GM23338 (cell line): ENCODE results near the gene MS4A7. TPM values are rescaled to one million over a fixed set of nuclear protein-coding genes. Genes with fewer than 3 reads are reported as not detected.

ENCODE experiments used
- ATAC-seq: fragments of 200-7000 bp; cut with Tn5 transposase; 3 replicates; pipeline ENCODE4 v1.9.1; 2020
- DNase-seq: peaks from one replicate; pipeline ENCODE4 v3.0.0-alpha.2; 2015; ENCODE audit warnings: low spot score
- H2AFZ ChIP-seq: fragments of 200-600 bp; sonication (generic); 2 replicates; pipeline ENCODE4 v1.8.0; 2016; ENCODE audit warnings: antibody characterized with exemption, mild to moderate bottlenecking, moderate library complexity
- H3F3A ChIP-seq: fragments of 200-600 bp; sonication (generic); replicated peaks from 2 replicates; pipeline ENCODE4 v1.8.0; 2017; ENCODE audit warnings: antibody characterized with exemption, mixed run types, low read depth
- H3K27ac ChIP-seq: fragments of 200-600 bp; sonication (generic); 2 replicates; pipeline ENCODE4 v1.6.1; 2016; ENCODE audit warnings: low read depth
- H3K27me3 ChIP-seq: fragments of 200-600 bp; sonication (generic); 2 replicates; pipeline ENCODE4 v1.8.0; 2016; ENCODE audit warnings: mild to moderate bottlenecking, mixed run types, moderate library complexity; ENCODE audit not compliant: insufficient read depth
- H3K36me3 ChIP-seq: fragments of 200-600 bp; sonication (generic); 2 replicates; pipeline ENCODE4 v1.8.0; 2016; ENCODE audit warnings: mild to moderate bottlenecking; ENCODE audit not compliant: insufficient read depth
- H3K4me1 ChIP-seq: fragments of 200-600 bp; sonication (generic); 2 replicates; pipeline ENCODE4 v1.8.0; 2016; ENCODE audit warnings: mild to moderate bottlenecking, moderate library complexity; ENCODE audit not compliant: insufficient read depth
- H3K4me2 ChIP-seq: fragments of 200-600 bp; sonication (generic); 2 replicates; pipeline ENCODE4 v1.7.1; 2017; ENCODE audit warnings: mixed run types
- H3K4me3 ChIP-seq: fragments of 200-600 bp; sonication (generic); 2 replicates; pipeline ENCODE4 v1.6.1; 2016; ENCODE audit warnings: mixed run types
- H3K79me2 ChIP-seq: fragments of 200-600 bp; sonication (generic); replicated peaks from 2 replicates; pipeline ENCODE4 v1.8.0; 2017; ENCODE audit warnings: mild to moderate bottlenecking; ENCODE audit not compliant: insufficient read depth
- H3K9me2 ChIP-seq: fragments of 200-600 bp; sonication (generic); 2 replicates; pipeline ENCODE4 v1.8.0; 2017; ENCODE audit not compliant: insufficient read depth
- H4K20me1 ChIP-seq: fragments of 200-600 bp; sonication (generic); replicated peaks from 2 replicates; pipeline ENCODE4 v1.8.0; 2017; ENCODE audit warnings: mild to moderate bottlenecking; ENCODE audit not compliant: insufficient read depth
- H3K27ac Mint-ChIP-seq: 2 replicates; pipeline ENCODE4 v1.8.0; 2020; ENCODE audit warnings: inconsistent platforms, mild to moderate bottlenecking, moderate library complexity, mixed read lengths
- H3K27me3 Mint-ChIP-seq: 3 replicates; pipeline ENCODE4 v1.8.0; 2022; ENCODE audit warnings: low read depth, mild to moderate bottlenecking, moderate library complexity, mixed read lengths, inconsistent platforms; ENCODE audit not compliant: insufficient read depth, poor library complexity
- H3K36me3 Mint-ChIP-seq: 3 replicates; pipeline ENCODE4 v1.8.0; 2021; ENCODE audit warnings: low read depth, mild to moderate bottlenecking, inconsistent platforms, moderate library complexity, mixed read lengths
- H3K4me1 Mint-ChIP-seq: 3 replicates; pipeline ENCODE4 v1.8.0; 2020; ENCODE audit warnings: mild to moderate bottlenecking, inconsistent platforms, mixed read lengths
- H3K4me3 Mint-ChIP-seq: 3 replicates; pipeline ENCODE4 v1.8.0; 2021; ENCODE audit warnings: moderate library complexity, mild to moderate bottlenecking, inconsistent platforms, mixed read lengths
- H3K9me3 Mint-ChIP-seq: 3 replicates; pipeline ENCODE4 v1.8.0; 2020; ENCODE audit warnings: moderate library complexity, mild to moderate bottlenecking, inconsistent platforms, mixed read lengths
- EZH2 ChIP-seq: fragments of 200-600 bp; sonication (generic); IDR thresholded peaks from one replicate; pipeline ENCODE4 v1.8.0; 2017; ENCODE audit warnings: antibody characterized with exemption, mild to moderate bottlenecking, low read depth; ENCODE audit not compliant: unreplicated experiment
- EZH2phosphoT487 ChIP-seq: fragments of 200-600 bp; sonication (generic); IDR thresholded peaks from one replicate; pipeline ENCODE4 v1.8.1; 2018; ENCODE audit warnings: antibody characterized with exemption; ENCODE audit not compliant: unreplicated experiment
- NANOG ChIP-seq: IDR thresholded peaks from 2 replicates; pipeline ENCODE4 v1.6.1; 2016; ENCODE audit warnings: antibody characterized with exemption, borderline replicate concordance
- REST ChIP-seq: IDR thresholded peaks from one replicate; pipeline ENCODE4 v1.6.1; 2018; ENCODE audit warnings: antibody characterized with exemption; ENCODE audit not compliant: unreplicated experiment
- STAT1 ChIP-seq: IDR thresholded peaks from one replicate; pipeline ENCODE4 v1.6.1; 2016; ENCODE audit warnings: antibody characterized with exemption; ENCODE audit not compliant: unreplicated experiment
- ZNF331 ChIP-seq: fragments of 250-450 bp; sonication (Bioruptor Pico); IDR thresholded peaks from 2 replicates; pipeline ENCODE4 v1.5.0; 2020; ENCODE audit warnings: low read depth, mild to moderate bottlenecking, moderate library complexity
- ZNF462 ChIP-seq: fragments of 250-450 bp; sonication (Bioruptor Pico); IDR thresholded peaks from 2 replicates; pipeline ENCODE4 v1.5.0; 2020; ENCODE audit warnings: mild to moderate bottlenecking, moderate library complexity
- polyA plus RNA-seq: library from polyadenylated mRNA; unstranded; fragments of >200 nt; fragmentation: Nextera tagmentation; extraction: Ambion mirVana; gene quantifications from 2 replicates; pipeline ENCODE4 v1.2.1, GENCODE V29; 2016
- total RNA-seq: library from RNA; depleted of rRNA; stranded (reverse); fragments of >200 nt; shearing (Covaris generic); gene quantifications from 2 replicates; pipeline ENCODE4 v1.2.3, GENCODE V29; 2014
- TF ChIP-seq, protein P1 (sequence below), 2 experiments: fragments of 200-600 bp in 1 of 2; sonication (generic) in 1 of 2; conservative IDR thresholded peaks; 2 replicates each; pipeline versions ENCODE4 v1.5.1 to v1.6.1; 2016 to 2017; ENCODE audit warnings: antibody characterized with exemption in 2 of 2, low read depth in 2 of 2, mild to moderate bottlenecking in 2 of 2, moderate library complexity in 1 of 2

The MS4A7 gene
- total and polyA plus RNA-seq, 2 experiments from 2014 or later, result 0.07 TPM; not detected in 1

GRCh38 chr11:60389279-60389910 lies 11.1 kb downstream of the MS4A7 start:
- no peaks in the 10 kb centered on the region for H3K4me1 ChIP-seq
- no peak overlapping the region for H3K4me2 ChIP-seq
- H3K79me2 ChIP-seq, result no peaks in the 10 kb centered on the region
- H3K4me3 ChIP-seq, result no peak overlapping the region
- TF ChIP-seq EZH2, result no peak
- no peak for TF ChIP-seq EZH2phosphoT487
- TF ChIP-seq REST, result no peak
- H2AFZ ChIP-seq, result no peak overlapping the region
- DNase-seq (no peak), ATAC-seq (no peak)
- H3K27me3 ChIP-seq, result no peaks in the 10 kb centered on the region
- H3K27ac Mint-ChIP-seq, result no peak overlapping the region
- no peaks in the 10 kb centered on the region for H4K20me1 ChIP-seq
- H3K9me3 Mint-ChIP-seq, result no peaks in the 10 kb centered on the region; the same call in 2 of the 3 replicates
- H3K9me2 ChIP-seq, result peaks cover 28% of the 10 kb centered on the region
- H3K36me3 ChIP-seq, result no peaks in the 10 kb centered on the region
- no peaks in the 10 kb centered on the region for H3K4me1 Mint-ChIP-seq
- no peak overlapping the region for H3K4me3 Mint-ChIP-seq
- no peaks in the 10 kb centered on the region for H3K36me3 Mint-ChIP-seq
- H3F3A ChIP-seq, result no peaks in the 10 kb centered on the region
- H3K27ac ChIP-seq, result no peak overlapping the region
- H3K27me3 Mint-ChIP-seq, result peaks cover 1% of the 10 kb centered on the region

- H3F3A ChIP-seq, result no peaks in the 10 kb centered on the region
- H3K27ac ChIP-seq, result no peak overlapping the region
- Mint-ChIP-seq H3K36me3 (no peaks in the 10 kb centered on the region), H3K4me3 (no peak overlapping the region), H3K4me1 (no peaks in the 10 kb centered on the region), H3K27me3 (peaks cover 1% of the 10 kb centered on the region), H3K9me3 (no peaks in the 10 kb centered on the region; the same call in 2 of the 3 replicates), H3K27ac (no peak overlapping the region)
- H3K4me2 ChIP-seq, result no peak overlapping the region
- no peak for ATAC-seq
- H3K36me3 ChIP-seq, result no peaks in the 10 kb centered on the region
- H4K20me1 ChIP-seq, result no peaks in the 10 kb centered on the region
- H3K4me3 ChIP-seq, result no peak overlapping the region
- H3K27me3 ChIP-seq, result no peaks in the 10 kb centered on the region
- no peak overlapping the region for H2AFZ ChIP-seq
- H3K4me1 ChIP-seq, result no peaks in the 10 kb centered on the region
- no peaks in the 10 kb centered on the region for H3K79me2 ChIP-seq
- no peak for DNase-seq
- H3K9me2 ChIP-seq, result peaks cover 23% of the 10 kb centered on the region
- TF ChIP-seq, protein P1, sequence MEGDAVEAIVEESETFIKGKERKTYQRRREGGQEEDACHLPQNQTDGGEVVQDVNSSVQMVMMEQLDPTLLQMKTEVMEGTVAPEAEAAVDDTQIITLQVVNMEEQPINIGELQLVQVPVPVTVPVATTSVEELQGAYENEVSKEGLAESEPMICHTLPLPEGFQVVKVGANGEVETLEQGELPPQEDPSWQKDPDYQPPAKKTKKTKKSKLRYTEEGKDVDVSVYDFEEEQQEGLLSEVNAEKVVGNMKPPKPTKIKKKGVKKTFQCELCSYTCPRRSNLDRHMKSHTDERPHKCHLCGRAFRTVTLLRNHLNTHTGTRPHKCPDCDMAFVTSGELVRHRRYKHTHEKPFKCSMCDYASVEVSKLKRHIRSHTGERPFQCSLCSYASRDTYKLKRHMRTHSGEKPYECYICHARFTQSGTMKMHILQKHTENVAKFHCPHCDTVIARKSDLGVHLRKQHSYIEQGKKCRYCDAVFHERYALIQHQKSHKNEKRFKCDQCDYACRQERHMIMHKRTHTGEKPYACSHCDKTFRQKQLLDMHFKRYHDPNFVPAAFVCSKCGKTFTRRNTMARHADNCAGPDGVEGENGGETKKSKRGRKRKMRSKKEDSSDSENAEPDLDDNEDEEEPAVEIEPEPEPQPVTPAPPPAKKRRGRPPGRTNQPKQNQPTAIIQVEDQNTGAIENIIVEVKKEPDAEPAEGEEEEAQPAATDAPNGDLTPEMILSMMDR (conservative IDR thresholded peaks at IDR 0.05; ENCODE audit: low read depth in 2 of 2), result no peak
- TF ChIP-seq ZNF462 (CRISPR knock-in tag) (no peak), STAT1 (no peak), NANOG (no peak), ZNF331 (CRISPR knock-in tag) (no peak)
These were observed 12.1 kb downstream of the MS4A7 start for GRCh38 chr11:60390419-60390818.
